KMS-11 (cell line): Measurements from ENCODE around the gene UGDH.
"Not testable (repeated sequence)": the region's sequence is repeated elsewhere in the genome, so short reads cannot be mapped to it uniquely, and the experiment has no call there.

Experiments used
- H2AFZ ChIP-seq: fragments of 200-600 bp; sonication (generic); 2 replicates; pipeline ENCODE4 v1.6.1; 2016; ENCODE audit warnings: antibody characterized with exemption, mixed run types, low read depth
- H3K27ac ChIP-seq: fragments of 200-600 bp; sonication (generic); 2 replicates; pipeline ENCODE4 v1.6.1; 2016; ENCODE audit warnings: mild to moderate bottlenecking, mixed run types
- H3K27me3 ChIP-seq: fragments of 200-600 bp; sonication (generic); 2 replicates; pipeline ENCODE4 v1.6.1; 2017; ENCODE audit warnings: mild to moderate bottlenecking, low read depth, mixed run types, moderate library complexity; ENCODE audit not compliant: insufficient read depth
- H3K36me3 ChIP-seq: fragments of 200-600 bp; sonication (generic); 2 replicates; pipeline ENCODE4 v1.6.1; 2017; ENCODE audit warnings: mild to moderate bottlenecking, mixed run types; ENCODE audit not compliant: insufficient read depth
- H3K4me1 ChIP-seq: fragments of 200-600 bp; sonication (generic); 2 replicates; pipeline ENCODE4 v1.6.1; 2016; ENCODE audit warnings: mild to moderate bottlenecking, low read depth, mixed run types; ENCODE audit not compliant: poor library complexity, severe bottlenecking
- H3K4me2 ChIP-seq: fragments of 200-600 bp; sonication (generic); 2 replicates; pipeline ENCODE4 v1.7.0; 2016; ENCODE audit warnings: mild to moderate bottlenecking, mixed run types
- H3K4me3 ChIP-seq: fragments of 200-600 bp; sonication (generic); IDR thresholded peaks from 2 replicates; pipeline ENCODE4 v1.6.1; 2017; ENCODE audit warnings: low read depth, low read length, mixed read lengths; ENCODE audit not compliant: insufficient read depth
- H3K79me2 ChIP-seq: fragments of 200-600 bp; sonication (generic); 2 replicates; pipeline ENCODE4 v1.6.1; 2016; ENCODE audit warnings: low read depth, mixed run types; ENCODE audit not compliant: insufficient read depth
- H3K9ac ChIP-seq: fragments of 200-600 bp; sonication (generic); 2 replicates; pipeline ENCODE4 v1.6.1; 2016; ENCODE audit warnings: mild to moderate bottlenecking, mixed run types
- H4K20me1 ChIP-seq: fragments of 200-600 bp; sonication (generic); 2 replicates; pipeline ENCODE4 v1.6.1; 2016; ENCODE audit warnings: mild to moderate bottlenecking, mixed run types; ENCODE audit not compliant: insufficient read depth
- TF ChIP-seq, protein P1 (sequence below): fragments of 200-600 bp; sonication (generic); conservative IDR thresholded peaks from 2 replicates; pipeline ENCODE4 v1.6.1; 2017; ENCODE audit warnings: low read depth, mild to moderate bottlenecking, antibody characterized with exemption, low read length, moderate library complexity, mixed read lengths

UGDH gene

DNA sequence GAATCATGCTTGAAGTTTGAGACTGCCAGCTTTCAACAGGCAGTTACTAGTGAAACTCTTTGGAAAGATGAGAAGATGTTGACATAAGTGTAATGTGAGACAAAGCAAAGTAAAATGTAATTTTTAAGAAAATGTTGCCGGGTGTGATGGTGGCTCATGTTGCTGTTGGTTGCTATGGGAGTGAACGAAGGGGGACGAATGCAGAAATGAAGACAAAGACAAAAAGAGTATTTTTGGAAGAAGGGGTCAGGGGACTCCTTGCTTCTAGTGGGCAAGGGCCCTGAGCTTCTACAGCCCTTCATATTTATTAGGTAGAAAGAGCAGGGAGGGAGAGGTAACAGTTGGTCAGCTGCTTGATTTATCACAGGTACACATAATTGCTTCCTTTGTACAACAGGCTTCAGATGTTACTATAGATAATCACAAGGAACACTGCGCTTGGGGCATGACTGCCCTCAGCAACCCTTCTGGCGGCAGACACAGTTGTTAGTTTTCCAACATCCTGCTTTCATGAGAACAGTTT lies 11.9 kb upstream of the UGDH start:
- Histone ChIP-seq H2AFZ (no peak overlapping the region), H3K4me2 (no peak overlapping the region), H4K20me1 (no peaks in the 10 kb centered on the region), H3K9ac (no peak overlapping the region), H3K4me3 (no peak overlapping the region), H3K27me3 (no peaks in the 10 kb centered on the region), H3K27ac (no peak overlapping the region), H3K79me2 (no peaks in the 10 kb centered on the region), H3K4me1 (no peaks in the 10 kb centered on the region), H3K36me3 (no peaks in the 10 kb centered on the region)
- TF ChIP-seq, protein P1, sequence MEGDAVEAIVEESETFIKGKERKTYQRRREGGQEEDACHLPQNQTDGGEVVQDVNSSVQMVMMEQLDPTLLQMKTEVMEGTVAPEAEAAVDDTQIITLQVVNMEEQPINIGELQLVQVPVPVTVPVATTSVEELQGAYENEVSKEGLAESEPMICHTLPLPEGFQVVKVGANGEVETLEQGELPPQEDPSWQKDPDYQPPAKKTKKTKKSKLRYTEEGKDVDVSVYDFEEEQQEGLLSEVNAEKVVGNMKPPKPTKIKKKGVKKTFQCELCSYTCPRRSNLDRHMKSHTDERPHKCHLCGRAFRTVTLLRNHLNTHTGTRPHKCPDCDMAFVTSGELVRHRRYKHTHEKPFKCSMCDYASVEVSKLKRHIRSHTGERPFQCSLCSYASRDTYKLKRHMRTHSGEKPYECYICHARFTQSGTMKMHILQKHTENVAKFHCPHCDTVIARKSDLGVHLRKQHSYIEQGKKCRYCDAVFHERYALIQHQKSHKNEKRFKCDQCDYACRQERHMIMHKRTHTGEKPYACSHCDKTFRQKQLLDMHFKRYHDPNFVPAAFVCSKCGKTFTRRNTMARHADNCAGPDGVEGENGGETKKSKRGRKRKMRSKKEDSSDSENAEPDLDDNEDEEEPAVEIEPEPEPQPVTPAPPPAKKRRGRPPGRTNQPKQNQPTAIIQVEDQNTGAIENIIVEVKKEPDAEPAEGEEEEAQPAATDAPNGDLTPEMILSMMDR, result no peak

DNA sequence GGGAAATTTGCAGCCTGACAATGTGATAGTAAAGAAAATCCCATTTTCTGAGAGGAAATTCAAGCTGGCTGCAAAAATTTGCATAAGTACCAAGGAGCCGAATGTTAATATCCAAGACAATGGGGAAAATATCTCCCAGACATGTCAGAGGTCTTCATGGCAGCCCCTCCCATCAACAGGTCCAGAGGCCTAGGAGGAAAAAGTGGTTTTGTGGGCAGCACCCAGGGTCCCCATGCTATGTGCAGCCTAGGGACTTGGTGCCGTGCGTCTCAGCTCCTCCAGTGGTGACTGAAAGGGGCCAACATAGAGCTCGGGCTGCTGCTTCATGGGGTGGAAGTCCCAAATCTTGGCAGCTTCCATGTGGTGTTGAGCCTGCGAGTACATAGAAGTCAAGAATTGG lies 6.3 kb upstream of the UGDH start:
- H3K4me2 ChIP-seq, result no peak overlapping the region
- H3K36me3 ChIP-seq, result no peaks in the 10 kb centered on the region
- H3K79me2 ChIP-seq, result no peaks in the 10 kb centered on the region
- H3K27ac ChIP-seq, result no peak overlapping the region
- H3K4me3 ChIP-seq, result no peak overlapping the region
- H3K9ac ChIP-seq, result no peak overlapping the region
- no peaks in the 10 kb centered on the region for H3K27me3 ChIP-seq
- no peaks in the 10 kb centered on the region for H3K4me1 ChIP-seq
- H4K20me1 ChIP-seq, result no peaks in the 10 kb centered on the region
- TF ChIP-seq, protein P1, result no peak
- no peak overlapping the region for H2AFZ ChIP-seq

DNA sequence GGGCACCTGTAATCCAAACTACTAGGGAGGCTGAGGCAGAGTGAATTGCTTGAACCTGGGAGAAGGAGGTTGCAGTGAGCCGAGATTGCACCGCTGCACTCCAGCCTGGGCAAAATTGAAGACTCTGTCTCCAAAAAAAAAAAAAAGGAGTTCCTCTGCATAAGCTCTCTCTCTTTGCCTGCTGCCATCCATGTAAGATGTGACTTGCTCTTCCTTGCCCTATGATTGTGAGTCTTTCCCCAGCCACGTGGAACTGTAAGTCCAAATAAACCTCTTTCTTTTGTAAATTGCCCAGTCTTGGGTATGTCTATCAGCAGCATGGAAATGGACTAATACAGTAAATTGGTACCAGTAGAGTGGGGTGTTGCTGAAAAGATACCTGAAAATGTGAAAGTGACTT lies 5.0 kb upstream of the UGDH start:
- not testable (repeated sequence) for H4K20me1 ChIP-seq, H3K27ac ChIP-seq, H3K79me2 ChIP-seq, H3K4me2 ChIP-seq, H3K4me1 ChIP-seq, H2AFZ ChIP-seq, H3K27me3 ChIP-seq, H3K36me3 ChIP-seq, H3K4me3 ChIP-seq, H3K9ac ChIP-seq

DNA sequence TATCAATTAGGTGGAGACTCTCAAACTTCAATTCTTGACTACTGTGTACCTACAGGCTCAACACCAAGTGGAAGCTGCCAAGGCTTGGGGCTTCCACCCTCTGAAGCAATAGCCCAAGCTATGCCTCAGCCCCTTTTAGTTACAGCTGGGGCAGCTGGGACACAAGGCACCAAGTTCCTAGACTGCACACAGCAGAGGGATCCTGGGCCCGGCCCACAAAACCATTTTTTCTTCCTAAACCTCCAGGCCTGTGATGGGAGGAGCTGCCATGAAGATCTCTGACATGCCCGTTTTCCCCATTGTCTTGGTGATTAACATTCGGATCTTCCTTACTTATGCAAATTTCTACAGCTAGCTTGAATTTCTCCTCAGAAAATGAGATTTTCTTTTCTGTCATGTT lies 3.4 kb upstream of the UGDH start:
- Histone ChIP-seq H3K79me2 (0 out of 2 replicates have a peak, but pooled peaks cover 5% of the 10 kb centered on the region), H3K4me1 (peaks cover 4% of the 10 kb centered on the region), H3K4me3 (no peak overlapping the region), H3K9ac (no peak overlapping the region), H3K27me3 (no peaks in the 10 kb centered on the region), H3K4me2 (no peak overlapping the region), H3K27ac (no peak overlapping the region), H4K20me1 (no peaks in the 10 kb centered on the region), H3K36me3 (no peaks in the 10 kb centered on the region), H2AFZ (no peak overlapping the region)
- TF ChIP-seq, protein P1, result no peak

DNA sequence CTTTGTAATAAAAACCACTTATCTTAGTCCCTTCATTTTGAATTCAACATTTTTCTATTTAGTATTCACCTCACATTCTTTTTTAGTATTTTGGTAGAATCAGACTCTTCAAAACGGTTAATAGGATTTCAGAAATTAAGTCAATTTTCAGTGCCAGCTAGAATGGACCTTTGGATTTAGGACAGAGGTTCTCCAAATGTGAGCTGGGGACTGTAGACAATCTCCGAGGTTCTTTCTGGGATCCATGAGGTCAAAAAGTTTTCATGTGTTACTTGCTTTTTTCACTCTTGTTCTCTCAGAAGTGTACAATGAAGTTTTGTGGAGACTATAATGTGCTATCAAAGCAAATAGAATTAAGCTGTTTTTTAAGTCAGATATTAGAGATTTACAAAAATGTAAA lies 2.3 kb upstream of the UGDH start:
- H4K20me1 ChIP-seq, result no peaks in the 10 kb centered on the region
- H3K4me2 ChIP-seq, result no peak overlapping the region
- H3K27ac ChIP-seq, result no peak overlapping the region
- no peak overlapping the region for H3K9ac ChIP-seq
- TF ChIP-seq, protein P1, result no peak
- H3K27me3 ChIP-seq, result no peaks in the 10 kb centered on the region
- H3K79me2 ChIP-seq, result 0 out of 2 replicates have a peak, but pooled peaks cover 5% of the 10 kb centered on the region
- H2AFZ ChIP-seq, result no peak overlapping the region
- H3K36me3 ChIP-seq, result no peaks in the 10 kb centered on the region
- peaks cover 4% of the 10 kb centered on the region for H3K4me1 ChIP-seq
- no peak overlapping the region for H3K4me3 ChIP-seq
